ENCODE results near the gene RELN. TPM values are rescaled to one million over a fixed set of nuclear protein-coding genes. Genes with fewer than 3 reads are reported as not detected.

Gene RELN
- total and polyA plus RNA-seq, 9 donors = 0.68 to 8.7 (median 2.7) TPM

- no peak for DNase-seq
- intact Hi-C loops (cut with DNase I) = no loop called here
- Histone ChIP-seq H3K9me3 (no peaks in the 10 kb centered on the region), H3K27ac (no peak overlapping the region), H3K36me3 (no peaks in the 10 kb centered on the region), H3K27me3 (no peaks in the 10 kb centered on the region), H3K4me1 (ENCODE audit: insufficient read depth) (no peaks in the 10 kb centered on the region), H3K4me3 (no peak overlapping the region)
- 78 to 88% (median 81%) methylated on average over 5 of the region's 5 CpGs for WGBS, 3 donors
- TF ChIP-seq CTCF (IDR thresholded peaks at IDR 0.05) (no peak), EP300 (IDR thresholded peaks at IDR 0.05) (no peak), POLR2A (IDR thresholded peaks at IDR 0.05) (no peak)
These were observed 124.0 kb downstream of the RELN start for GRCh38 chr7:103865442-103865841.

GRCh38 chr7:103862302-103863035 is 127.0 kb downstream of the RELN start:
- TF ChIP-seq POLR2A (IDR thresholded peaks at IDR 0.05) = no peak
- no peak for TF ChIP-seq CTCF (IDR thresholded peaks at IDR 0.05)
- no peak for TF ChIP-seq EP300 (IDR thresholded peaks at IDR 0.05)
- no peaks in the 10 kb centered on the region for H3K9me3 ChIP-seq
- no peaks in the 10 kb centered on the region for H3K36me3 ChIP-seq
- intact Hi-C loops (cut with DNase I) = no loop called here
- H3K27ac ChIP-seq = no peak overlapping the region
- H3K4me3 ChIP-seq = no peak overlapping the region
- WGBS, 3 donors = 62 to 69% (median 66%) methylated on average over 4 of the region's 4 CpGs
- no peaks in the 10 kb centered on the region for H3K4me1 ChIP-seq (ENCODE audit: insufficient read depth)
- DNase-seq = no peak
- H3K27me3 ChIP-seq = no peaks in the 10 kb centered on the region

GRCh38 chr7:103859709-103860108 is 129.7 kb downstream of the RELN start:
- Histone ChIP-seq H3K4me3 (no peak overlapping the region), H3K27me3 (no peaks in the 10 kb centered on the region), H3K4me1 (ENCODE audit: insufficient read depth) (no peaks in the 10 kb centered on the region), H3K9me3 (no peaks in the 10 kb centered on the region), H3K27ac (no peak overlapping the region), H3K36me3 (no peaks in the 10 kb centered on the region)
- 84 to 88% (median 87%) methylated on average over 3 of the region's 3 CpGs for WGBS, 3 donors
- intact Hi-C loops (cut with DNase I) = no loop called here
- TF ChIP-seq CTCF (IDR thresholded peaks at IDR 0.05) = no peak
- TF ChIP-seq EP300 (IDR thresholded peaks at IDR 0.05) = no peak
- no peak for TF ChIP-seq POLR2A (IDR thresholded peaks at IDR 0.05)
- no peak for DNase-seq

- Histone ChIP-seq H3K36me3 (no peaks in the 10 kb centered on the region), H3K27me3 (no peaks in the 10 kb centered on the region), H3K4me3 (no peak overlapping the region), H3K4me1 (ENCODE audit: insufficient read depth) (no peaks in the 10 kb centered on the region), H3K27ac (no peak overlapping the region), H3K9me3 (no peaks in the 10 kb centered on the region)
- WGBS, 3 donors = 31 to 37% (median 34%) methylated on average over 4 of the region's 4 CpGs
- no peak for DNase-seq
- intact Hi-C loops (cut with DNase I) = no loop called here
- TF ChIP-seq POLR2A (IDR thresholded peaks at IDR 0.05) (no peak), EP300 (IDR thresholded peaks at IDR 0.05) (no peak), CTCF (IDR thresholded peaks at IDR 0.05) (no peak)
These were observed 132.0 kb downstream of the RELN start for GRCh38 chr7:103857435-103857834.
